GM19438 (cell line): ENCODE data around the gene ITPK1.

ENCODE experiments used
- ATAC-seq: cut with Tn5 transposase; IDR thresholded peaks from one replicate; pipeline ENCODE4 v1.9.1; 2021; ENCODE audit warnings: low read depth; ENCODE audit not compliant: unreplicated experiment

The ITPK1 gene

DNA sequence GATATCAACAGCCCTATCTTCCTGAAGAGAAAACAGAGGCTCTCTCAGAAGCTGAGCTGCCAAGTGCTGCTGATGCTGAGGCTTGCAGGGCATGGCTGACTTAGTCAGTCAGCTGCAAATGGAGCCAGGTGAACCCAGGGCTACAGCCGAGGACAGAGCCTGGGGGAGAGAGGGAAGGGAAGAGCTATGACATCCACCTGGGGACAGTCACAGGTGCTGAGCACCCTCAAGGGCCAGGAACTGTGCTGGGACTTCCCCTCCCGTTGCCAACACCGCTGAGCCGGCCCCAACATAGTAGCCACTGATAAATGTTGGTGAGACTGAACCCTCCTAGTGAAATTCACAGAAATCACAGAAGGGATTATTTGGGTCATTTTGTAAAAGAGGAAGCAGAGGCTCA is 199.5 kb downstream of the ITPK1 start:
- ATAC-seq: no peak

GRCh38 chr14:92914087-92914656 is 201.6 kb downstream of the ITPK1 start:
- no peak for ATAC-seq

- no peak for ATAC-seq
These were observed 208.3 kb downstream of the ITPK1 start for GRCh38 chr14:92907316-92907911.

- no peak for ATAC-seq
These were observed 208.9 kb downstream of the ITPK1 start for GRCh38 chr14:92906823-92907222.

DNA sequence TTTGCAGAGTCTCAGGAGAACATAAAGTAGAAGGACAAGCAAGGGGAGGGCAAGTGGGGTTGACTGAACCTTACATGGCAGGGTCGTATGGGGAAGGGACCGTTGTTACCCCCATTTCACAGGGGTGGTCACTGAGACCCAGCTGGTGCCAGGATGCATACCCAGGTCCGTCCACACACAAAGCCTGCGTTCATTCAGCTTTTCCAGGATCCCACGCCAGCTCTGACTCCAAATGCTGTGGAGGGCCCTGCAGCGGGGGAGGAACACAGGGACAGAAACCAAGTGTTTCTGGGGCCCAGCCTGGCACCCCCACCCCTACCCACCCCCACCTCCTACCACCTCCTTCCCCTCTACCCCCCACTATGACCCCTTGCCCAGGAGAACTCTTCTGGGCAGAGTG is 209.3 kb downstream of the ITPK1 start:
- no peak for ATAC-seq

DNA sequence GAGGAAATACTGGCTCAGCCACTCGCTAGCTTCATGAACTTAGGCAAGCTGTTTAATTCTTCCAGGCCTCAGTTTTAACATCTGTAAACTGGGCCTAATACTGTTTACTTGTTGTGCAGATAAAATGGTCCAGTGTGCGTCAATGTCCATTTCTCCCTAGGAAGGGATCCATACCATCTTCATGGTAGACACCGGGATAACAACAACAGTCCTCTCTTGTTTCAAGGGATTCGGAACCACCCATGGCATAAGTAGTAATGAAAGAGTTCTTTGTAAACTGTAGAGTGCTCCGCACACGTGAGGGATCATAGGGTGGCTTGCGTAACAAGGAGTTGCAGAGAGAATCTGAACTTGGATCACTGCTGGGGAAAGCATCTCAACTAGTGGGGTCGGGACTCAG is 210.1 kb downstream of the ITPK1 start:
- no peak for ATAC-seq

DNA sequence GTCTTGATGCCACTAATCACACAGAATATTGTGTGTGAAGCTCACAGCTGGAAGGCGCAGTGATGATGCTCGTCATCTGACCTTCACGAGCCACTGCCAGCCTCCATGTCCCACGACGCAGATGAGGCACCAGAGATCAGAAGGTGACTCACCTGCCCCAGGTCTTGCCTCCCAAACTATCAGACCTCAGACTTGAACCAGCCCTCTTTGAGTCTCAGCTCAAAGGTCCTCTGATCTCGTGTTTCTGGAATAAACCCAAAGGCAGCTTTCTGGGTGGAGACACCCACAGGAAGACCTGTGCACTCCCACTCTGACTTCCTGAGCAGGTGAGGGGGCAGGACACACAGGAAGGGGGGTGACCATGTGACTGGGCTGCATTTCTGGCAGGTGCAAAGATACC is 212.4 kb downstream of the ITPK1 start:
- no peak for ATAC-seq

DNA sequence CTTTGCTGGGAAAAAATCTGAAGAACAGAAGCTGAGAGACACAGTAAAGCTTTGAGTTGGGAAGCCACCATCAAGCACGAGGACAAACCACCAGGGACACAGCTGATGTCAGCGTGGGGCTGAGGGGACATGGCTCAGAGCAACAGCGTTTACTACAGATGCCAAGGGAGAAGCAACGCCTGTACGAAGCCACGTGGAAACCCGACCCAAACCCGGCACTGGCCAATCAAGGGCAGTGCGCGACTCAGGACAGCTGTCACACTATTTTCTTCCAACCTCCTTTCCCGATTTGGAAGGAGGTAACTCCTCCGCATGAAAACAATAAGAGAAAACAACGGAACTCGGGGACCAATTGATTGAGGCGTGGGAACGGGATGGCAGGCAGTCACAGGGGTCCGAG is 213.0 kb downstream of the ITPK1 start:
- no peak for ATAC-seq

DNA sequence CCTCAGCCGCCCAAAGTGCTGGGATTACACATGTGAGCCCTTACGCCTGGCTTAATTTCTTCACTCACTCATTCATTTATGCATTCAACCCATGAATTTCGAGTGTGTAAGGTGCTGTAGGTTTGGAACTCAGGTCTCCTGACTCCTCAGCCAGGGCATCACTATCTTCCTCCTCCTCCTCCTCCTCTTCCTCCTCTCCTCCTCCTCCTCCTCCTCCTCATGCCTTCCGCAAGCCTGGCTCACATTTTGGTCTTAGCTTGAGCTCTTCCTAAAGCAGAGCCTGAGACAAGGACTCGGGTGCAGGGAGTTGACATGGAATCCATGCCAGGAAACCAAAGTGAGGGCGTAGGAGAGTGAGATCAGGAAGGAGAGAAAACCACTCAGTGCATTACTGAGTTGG is 213.5 kb downstream of the ITPK1 start:
- ATAC-seq: no peak

GRCh38 chr14:92900660-92901059 is 215.1 kb downstream of the ITPK1 start:
- no peak for ATAC-seq

DNA sequence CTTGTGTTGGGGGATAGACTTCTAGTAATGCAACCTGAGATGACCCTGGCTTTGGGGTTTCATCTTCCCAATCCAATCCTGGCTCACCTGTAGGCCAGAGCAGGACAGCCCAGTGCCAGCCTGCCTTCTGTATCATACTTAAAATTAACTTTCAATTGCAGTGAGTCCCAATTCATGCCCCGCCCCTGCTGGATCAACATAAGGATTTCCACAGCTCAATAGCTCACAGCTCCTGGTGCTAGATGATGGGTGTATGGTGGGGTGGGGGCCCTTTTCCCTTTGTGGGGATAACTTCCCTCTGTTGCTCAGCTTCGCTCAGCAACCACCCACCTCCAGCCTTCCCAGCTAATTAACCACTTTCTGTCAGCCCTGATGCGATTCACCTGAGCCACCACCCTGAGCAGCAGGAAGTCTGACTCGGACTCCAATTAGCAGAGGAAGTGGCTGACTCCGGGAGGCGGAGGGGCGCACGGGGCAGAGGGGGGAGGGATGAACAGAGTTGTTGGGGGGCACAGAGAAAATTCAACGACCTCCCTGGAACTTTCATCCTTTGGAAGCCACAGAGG is 217.1 kb downstream of the ITPK1 start:
- ATAC-seq: no peak

- no peak for ATAC-seq
These were observed 217.7 kb downstream of the ITPK1 start for GRCh38 chr14:92897922-92898565.

GRCh38 chr14:92895352-92895878 is 220.3 kb downstream of the ITPK1 start:
- no peak for ATAC-seq

GRCh38 chr14:92892589-92892988 is 223.1 kb downstream of the ITPK1 start:
- no peak for ATAC-seq

DNA sequence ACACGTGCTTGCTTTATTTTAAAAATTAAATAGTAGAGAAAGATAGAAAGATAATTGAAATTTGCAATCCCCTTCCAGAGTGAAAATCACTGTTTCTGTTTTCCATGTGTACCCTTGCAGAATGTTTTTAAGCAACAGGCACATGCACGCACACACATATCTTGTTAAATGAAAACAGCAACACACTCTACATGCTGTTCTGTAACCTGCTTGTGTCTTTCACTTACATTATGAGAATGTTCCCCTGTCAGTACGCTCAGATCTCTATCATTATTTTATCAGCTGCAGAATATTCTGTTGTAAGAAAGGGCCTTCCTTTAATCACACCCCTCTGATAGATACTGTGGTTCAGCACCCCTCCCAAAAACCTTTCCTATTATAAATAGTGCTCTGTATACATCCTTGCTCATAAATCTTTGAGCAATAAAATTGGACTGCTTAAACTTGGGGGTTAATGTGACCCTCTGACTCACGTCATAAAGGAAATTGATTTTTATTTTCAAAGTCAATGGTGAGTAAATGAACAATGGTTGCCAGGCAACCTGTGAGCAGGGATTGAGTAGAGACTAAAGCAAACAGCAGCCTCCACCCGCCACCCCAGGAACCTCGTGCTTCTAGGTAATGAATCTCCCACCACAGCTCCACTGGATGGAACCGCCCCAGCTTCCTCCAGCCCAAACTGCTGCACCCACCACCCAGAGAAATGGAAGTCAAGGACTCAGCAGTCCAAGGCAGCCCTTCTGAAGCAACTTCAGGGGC is 224.7 kb downstream of the ITPK1 start:
- ATAC-seq: no peak

GRCh38 chr14:92888896-92889295 is 226.8 kb downstream of the ITPK1 start:
- ATAC-seq: no peak

DNA sequence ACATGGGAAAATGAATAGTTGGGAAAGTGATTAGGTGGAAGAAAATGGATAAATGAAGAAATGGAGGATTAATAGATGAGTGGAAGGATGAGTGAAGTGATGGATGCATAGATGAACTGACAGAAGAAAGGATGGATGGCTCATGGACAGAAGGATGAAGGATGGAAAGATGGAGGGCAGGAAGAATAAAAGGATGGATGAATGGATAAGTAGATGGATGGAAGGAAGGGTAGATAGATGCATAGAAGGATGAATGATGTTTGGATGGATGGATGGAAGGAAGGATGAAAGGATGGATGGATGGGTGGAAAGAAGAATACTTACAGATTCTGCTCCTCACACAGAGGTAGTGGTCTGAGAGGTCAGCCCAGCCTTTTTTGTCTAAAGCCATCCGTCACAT is 228.6 kb downstream of the ITPK1 start:
- no peak for ATAC-seq
